Testis (tissue), 3 donors: ENCODE measurements around the gene SNX21. TPM values are rescaled to one million over a fixed set of nuclear protein-coding genes. Genes with fewer than 3 reads are reported as not detected.

ENCODE experiments used
- DNase-seq: peaks from one replicate; pipeline ENCODE4 v3.0.0-alpha.2; 2019
- H3K27ac ChIP-seq, 2 donors: fragments of 200-600 bp; sonication (generic); one replicate each; pipeline ENCODE4 v1.5.1; 2019
- H3K27me3 ChIP-seq: fragments of 200-600 bp; sonication (generic); one replicate; pipeline ENCODE4 v1.5.1; 2019
- H3K36me3 ChIP-seq: fragments of 200-600 bp; sonication (generic); one replicate; pipeline ENCODE4 v1.5.1; 2017; ENCODE audit warnings: low read depth; ENCODE audit errors: missing control alignments
- H3K4me1 ChIP-seq: fragments of 200-600 bp; sonication (generic); one replicate; pipeline ENCODE4 v1.5.1; 2019
- H3K4me3 ChIP-seq, 2 donors: fragments of 200-600 bp; sonication (generic); one replicate each; pipeline ENCODE4 v1.5.1; 2017 to 2019
- H3K9me3 ChIP-seq: fragments of 200-600 bp; sonication (generic); one replicate; pipeline ENCODE4 v1.5.1; 2017
- CTCF ChIP-seq, 3 experiments: fragments of 450-650 bp in 2 of 3; fragments of 200-600 bp in 1 of 3; sonication (generic) in 1 of 3; IDR thresholded peaks; one replicate each; pipeline ENCODE4 v1.5.1; 2016 to 2019; ENCODE audit warnings: antibody characterized with exemption in 3 of 3, mild to moderate bottlenecking in 2 of 3, moderate library complexity in 1 of 3
- POLR2A ChIP-seq: fragments of 450-650 bp; IDR thresholded peaks from one replicate; pipeline ENCODE4 v1.6.1; 2017; ENCODE audit warnings: antibody characterized with exemption, mild to moderate bottlenecking, moderate library complexity
- WGBS, 2 donors: methylation state at CpG; one replicate each; pipeline ENCODE4 v1.1.5; 2018; 5-methylcytosine and 5-hydroxymethylcytosine counted together
- intact Hi-C: fragments of 100-400 bp; cut with DNase I; formaldehyde crosslinking; loops from one replicate; pipeline ENCODE4 v1.15.1; 2023; ENCODE audit warnings: low total_unique reads
- polyA plus RNA-seq: library from polyadenylated mRNA; stranded (reverse); fragments of 350-450 nt; fragmentation: Illumina TruSeq; extraction: RNeasy Lipid Tissue Mini Kit (QIAGEN cat#74804); gene quantifications from one replicate; pipeline ENCODE4 v1.2.3, GENCODE V29; 2014; ENCODE audit warnings: low read depth, low replicate concordance; ENCODE audit not compliant: insufficient read depth
- total RNA-seq, 2 donors: library from RNA; depleted of rRNA; stranded (reverse); fragments of >200 nt; gene quantifications; one replicate each; pipeline ENCODE4 v1.2.3, GENCODE V29; 2016

SNX21 gene
- total and polyA plus RNA-seq, 3 donors from 2014 or later, result 23.9 to 82.4 (median 77.9) TPM

DNA sequence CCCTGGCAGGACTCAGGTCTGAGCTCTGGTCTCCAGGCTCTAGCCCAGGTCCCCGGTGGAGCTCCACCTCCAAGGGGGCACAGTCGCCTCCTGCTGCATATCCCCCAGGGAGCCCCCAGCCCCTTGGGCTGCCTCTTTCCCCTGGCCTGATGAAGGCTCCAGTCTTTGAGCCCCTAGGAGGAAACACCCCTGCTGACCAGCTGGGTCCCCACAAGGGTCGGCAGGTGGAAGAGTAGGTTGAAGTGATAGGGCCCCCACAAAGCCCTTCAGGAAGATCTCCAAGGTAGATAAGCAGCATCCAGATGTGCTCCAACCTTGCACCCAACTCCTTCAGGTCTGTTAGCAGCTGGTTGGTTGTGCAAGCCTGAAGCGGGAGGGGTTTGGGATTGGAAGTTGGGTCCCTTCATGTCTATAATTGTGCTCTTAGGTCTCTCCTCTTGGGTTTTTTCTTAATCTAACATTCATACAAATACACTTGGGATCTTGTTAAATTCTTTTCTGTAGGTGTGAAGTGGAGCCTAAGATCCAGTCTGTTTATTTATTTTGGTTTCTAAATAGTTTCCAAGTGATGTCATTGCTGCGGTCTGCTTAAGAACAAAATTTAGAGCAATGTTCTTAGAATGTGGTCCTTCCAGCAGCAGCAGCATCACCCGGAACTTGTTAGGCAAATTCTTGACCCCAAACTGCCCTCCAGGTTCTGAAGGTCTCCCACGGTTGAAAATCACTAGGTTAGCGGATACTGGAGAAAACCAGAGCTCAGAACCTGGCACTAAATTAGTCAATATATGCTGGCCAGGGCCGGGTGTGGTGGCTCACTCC lies 16.0 kb upstream of the SNX21 start:
- no peaks in the 10 kb centered on the region for H3K27me3 ChIP-seq
- no peaks in the 10 kb centered on the region for H3K9me3 ChIP-seq
- H3K36me3 ChIP-seq, result no peaks in the 10 kb centered on the region
- no peak overlapping the region for H3K27ac ChIP-seq
- TF ChIP-seq POLR2A (no peak), CTCF (IDR thresholded peaks at IDR 0.05) (no peak)
- DNase-seq, result no peak
- H3K4me3 ChIP-seq, result no peak overlapping the region
- 57 to 61% methylated on average over 8 to 9 of the region's 9 CpGs for WGBS, 2 donors
- intact Hi-C loops, result loop anchor here (10.0 kb wide), 1 partner anchor 147 kb away; no protein-coding TSS in a partner anchor
- H3K4me1 ChIP-seq, result peaks cover 19% of the 10 kb centered on the region

- 70 to 73% methylated on average over 3 of the region's 3 CpGs for WGBS, 2 donors
- Histone ChIP-seq H3K27ac (no peak overlapping the region), H3K4me1 (peaks cover 14% of the 10 kb centered on the region), H3K9me3 (no peaks in the 10 kb centered on the region), H3K36me3 (no peaks in the 10 kb centered on the region), H3K27me3 (no peaks in the 10 kb centered on the region), H3K4me3 (no peak overlapping the region)
- DNase-seq, result no peak
- intact Hi-C loops, result loop anchor here (10.0 kb wide), 1 partner anchor 147 kb away; no protein-coding TSS in a partner anchor
- TF ChIP-seq CTCF (IDR thresholded peaks at IDR 0.05), result no peak
- TF ChIP-seq POLR2A, result no peak
These were observed 15.4 kb upstream of the SNX21 start for GRCh38 chr20:45818239-45818638.

GRCh38 chr20:45819466-45819865 lies 14.1 kb upstream of the SNX21 start:
- no peak for DNase-seq
- H3K27me3 ChIP-seq, result no peaks in the 10 kb centered on the region
- no peaks in the 10 kb centered on the region for H3K9me3 ChIP-seq
- H3K4me3 ChIP-seq, result no peak overlapping the region
- WGBS, 2 donors, result 96 to 97% methylated on average over 4 of the region's 4 CpGs
- H3K36me3 ChIP-seq, result no peaks in the 10 kb centered on the region
- intact Hi-C loops, result loop anchor here (10.0 kb wide), 1 partner anchor 145 kb away; no protein-coding TSS in a partner anchor
- no peak for TF ChIP-seq POLR2A
- no peak overlapping the region for H3K27ac ChIP-seq
- H3K4me1 ChIP-seq, result peaks cover 21% of the 10 kb centered on the region

DNA sequence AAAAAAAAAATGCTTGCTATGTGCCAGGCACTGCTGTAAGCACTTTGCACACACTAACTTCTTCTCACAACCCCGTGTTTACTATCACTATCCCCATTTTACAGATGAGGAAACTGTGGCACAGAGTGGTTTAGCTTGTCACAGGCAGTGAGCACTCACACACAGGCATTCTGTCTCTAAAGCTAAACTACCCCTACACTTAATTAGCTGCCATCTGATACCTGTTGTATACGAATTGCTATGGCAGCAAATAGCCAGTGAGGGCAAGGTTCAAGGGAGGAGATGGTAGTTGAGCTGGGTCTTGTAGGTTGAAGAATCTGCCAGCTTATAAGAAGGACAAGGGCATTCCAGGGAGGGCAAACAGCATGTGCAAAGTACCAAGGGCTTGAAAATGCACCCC lies 11.7 kb upstream of the SNX21 start:
- Histone ChIP-seq H3K27ac (no peak overlapping the region), H3K9me3 (no peaks in the 10 kb centered on the region), H3K27me3 (no peaks in the 10 kb centered on the region), H3K4me3 (no peak overlapping the region), H3K36me3 (no peaks in the 10 kb centered on the region), H3K4me1 (peaks cover 34% of the 10 kb centered on the region)
- no peak for DNase-seq
- intact Hi-C loops, result no loop called here
- TF ChIP-seq POLR2A, result no peak
- TF ChIP-seq CTCF (IDR thresholded peaks at IDR 0.05), result no peak
- 78 to 84% methylated on average over 2 of the region's 2 CpGs for WGBS, 2 donors

DNA sequence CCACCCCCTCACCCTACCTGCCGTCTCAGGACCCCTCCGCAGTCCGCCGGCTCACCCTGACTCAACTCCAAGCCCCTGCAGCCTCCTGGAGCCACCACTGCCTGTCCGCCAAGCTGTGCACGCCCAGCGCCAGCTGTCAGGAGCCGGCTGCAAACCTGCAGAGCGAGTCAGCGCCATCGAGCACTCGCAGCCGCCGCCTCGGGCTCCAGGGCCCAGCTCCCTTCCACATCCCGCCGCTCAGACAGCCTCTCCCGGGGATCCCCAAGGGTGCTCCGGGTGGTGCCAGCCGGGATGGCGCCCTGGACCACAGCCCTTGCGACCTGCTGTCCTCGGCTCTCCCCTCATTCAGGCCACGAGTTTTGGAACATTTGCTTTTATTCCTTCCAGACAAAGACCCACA lies 10.7 kb upstream of the SNX21 start:
- intact Hi-C loops, result no loop called here
- no peak overlapping the region for H3K4me3 ChIP-seq
- DNase-seq, result no peak

More for the DNA sequence above, 10.7 kb upstream of the SNX21 start:
- WGBS, 2 donors, result 34 to 47% methylated on average over 13 to 20 of the region's 24 CpGs
- H3K27me3 ChIP-seq, result no peaks in the 10 kb centered on the region
- H3K27ac ChIP-seq, result no peak overlapping the region
- H3K4me1 ChIP-seq, result peaks cover 28% of the 10 kb centered on the region
- no peak for TF ChIP-seq POLR2A
- no peak for TF ChIP-seq CTCF (IDR thresholded peaks at IDR 0.05)
- H3K9me3 ChIP-seq, result no peaks in the 10 kb centered on the region
- H3K36me3 ChIP-seq, result no peaks in the 10 kb centered on the region
